Measurements from ENCODE around the gene GRPEL2. TPM values are rescaled to one million over a fixed set of nuclear protein-coding genes. Genes with fewer than 3 reads are reported as not detected.

The GRPEL2 gene
- total and polyA plus RNA-seq, 2 experiments from 2014 or later: 7.6 to 19.6 TPM

DNA sequence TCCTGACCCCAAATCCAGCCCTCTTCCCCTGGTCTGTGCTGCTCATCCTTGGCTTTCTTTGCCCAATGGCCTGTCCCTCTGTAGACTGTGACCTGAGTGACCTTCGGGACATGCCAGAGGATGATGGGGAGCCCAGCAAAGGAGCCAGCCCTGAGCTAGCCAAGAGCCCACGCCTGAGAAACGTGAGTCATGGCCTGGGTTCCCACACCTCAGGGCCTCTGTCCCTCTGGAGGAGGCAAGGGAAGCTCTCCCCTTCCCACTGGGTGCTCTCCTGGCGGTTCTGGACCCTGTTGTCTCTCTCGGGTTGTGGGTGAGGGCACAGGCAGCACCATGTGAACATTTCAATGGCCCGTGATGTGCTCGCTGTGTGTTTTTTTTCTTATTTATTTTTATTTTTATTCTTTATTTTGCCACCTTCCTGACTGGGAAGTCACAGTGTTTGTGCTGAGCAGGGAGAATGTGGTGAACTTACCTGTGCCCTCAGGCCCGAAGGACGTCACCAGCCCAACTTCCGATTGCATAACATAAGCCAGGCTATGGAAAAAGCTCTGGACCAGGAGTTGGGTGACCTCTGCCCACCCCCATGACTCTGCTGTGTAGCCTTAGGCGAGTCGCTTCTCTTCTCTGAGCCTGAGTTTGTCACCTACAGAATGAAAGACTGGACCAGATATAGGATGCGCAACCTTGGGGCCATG lies 44.1 kb upstream of the GRPEL2 start:
- Histone ChIP-seq H3K9me3 (ENCODE audit: low read depth) (no peaks in the 10 kb centered on the region), H4K20me1 (ENCODE audit: insufficient read depth, poor library complexity, severe bottlenecking) (no peaks in the 10 kb centered on the region), H3K27ac (no peak overlapping the region), H3K79me2 (no peaks in the 10 kb centered on the region), H3K4me1 (ENCODE audit: insufficient read depth) (peaks cover 13% of the 10 kb centered on the region), H3K9me2 (replicated peaks; ENCODE audit: insufficient read depth) (no peaks in the 10 kb centered on the region), H3K27me3 (no peaks in the 10 kb centered on the region), H3K4me2 (no peak overlapping the region), H3K36me3 (replicated peaks; ENCODE audit: insufficient read depth, low read depth) (no peaks in the 10 kb centered on the region), H2AFZ (no peak overlapping the region), H3K4me3 (no peak overlapping the region)
- DNase-seq (ENCODE audit: low spot score): no peak
- WGBS (ENCODE audit: low lambda C conversion rate, missing lambda C conversion rate): 90% methylated on average over 13 of the region's 13 CpGs
- TF ChIP-seq EZH2 (IDR thresholded peaks at IDR 0.05; ENCODE audit: borderline replicate concordance) (no peak), EZH2phosphoT487 (IDR thresholded peaks at IDR 0.05; ENCODE audit: low read depth, severe bottlenecking, unreplicated experiment) (no peak)
- TF ChIP-seq, protein P1, sequence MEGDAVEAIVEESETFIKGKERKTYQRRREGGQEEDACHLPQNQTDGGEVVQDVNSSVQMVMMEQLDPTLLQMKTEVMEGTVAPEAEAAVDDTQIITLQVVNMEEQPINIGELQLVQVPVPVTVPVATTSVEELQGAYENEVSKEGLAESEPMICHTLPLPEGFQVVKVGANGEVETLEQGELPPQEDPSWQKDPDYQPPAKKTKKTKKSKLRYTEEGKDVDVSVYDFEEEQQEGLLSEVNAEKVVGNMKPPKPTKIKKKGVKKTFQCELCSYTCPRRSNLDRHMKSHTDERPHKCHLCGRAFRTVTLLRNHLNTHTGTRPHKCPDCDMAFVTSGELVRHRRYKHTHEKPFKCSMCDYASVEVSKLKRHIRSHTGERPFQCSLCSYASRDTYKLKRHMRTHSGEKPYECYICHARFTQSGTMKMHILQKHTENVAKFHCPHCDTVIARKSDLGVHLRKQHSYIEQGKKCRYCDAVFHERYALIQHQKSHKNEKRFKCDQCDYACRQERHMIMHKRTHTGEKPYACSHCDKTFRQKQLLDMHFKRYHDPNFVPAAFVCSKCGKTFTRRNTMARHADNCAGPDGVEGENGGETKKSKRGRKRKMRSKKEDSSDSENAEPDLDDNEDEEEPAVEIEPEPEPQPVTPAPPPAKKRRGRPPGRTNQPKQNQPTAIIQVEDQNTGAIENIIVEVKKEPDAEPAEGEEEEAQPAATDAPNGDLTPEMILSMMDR (IDR thresholded peaks at IDR 0.05; ENCODE audit: poor library complexity): no peak

DNA sequence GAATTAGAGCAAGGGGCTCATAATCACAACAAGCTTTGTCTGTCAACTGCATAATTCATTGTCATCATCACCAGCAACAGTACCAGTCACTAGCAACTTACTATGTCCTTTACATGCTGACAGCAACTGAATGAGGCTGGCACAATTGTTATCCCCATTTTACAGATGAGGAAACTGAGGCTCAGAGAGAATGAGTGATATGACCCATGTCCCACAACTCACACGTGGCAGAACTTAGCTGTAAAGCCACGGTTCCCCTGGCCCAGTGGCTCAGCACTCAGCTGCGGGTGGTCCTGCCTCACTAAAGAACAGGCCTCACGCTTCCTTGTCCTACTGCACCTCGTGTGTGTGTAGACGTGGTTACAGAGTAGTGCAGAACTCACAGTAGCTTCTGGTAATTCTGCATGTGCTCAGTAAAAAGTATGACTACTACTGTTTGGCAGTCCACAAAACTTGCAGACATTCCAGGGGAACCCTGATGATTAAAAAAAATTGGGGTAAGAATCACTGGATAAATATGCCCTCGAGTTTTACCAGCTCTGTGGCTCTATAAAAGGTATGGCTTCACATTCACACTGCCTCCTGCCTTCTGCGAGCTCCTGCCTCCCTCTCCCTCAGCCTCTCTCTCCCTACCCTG lies 43.4 kb upstream of the GRPEL2 start:
- no peaks in the 10 kb centered on the region for H3K36me3 ChIP-seq (replicated peaks; ENCODE audit: insufficient read depth, low read depth)
- DNase-seq (ENCODE audit: low spot score): no peak
- no peak overlapping the region for H2AFZ ChIP-seq
- H3K9me3 ChIP-seq (ENCODE audit: low read depth): no peaks in the 10 kb centered on the region
- H4K20me1 ChIP-seq (ENCODE audit: insufficient read depth, poor library complexity, severe bottlenecking): no peaks in the 10 kb centered on the region
- no peak overlapping the region for H3K4me2 ChIP-seq
- H3K4me1 ChIP-seq (ENCODE audit: insufficient read depth): peaks cover 13% of the 10 kb centered on the region
- no peaks in the 10 kb centered on the region for H3K9me2 ChIP-seq (replicated peaks; ENCODE audit: insufficient read depth)
- no peak overlapping the region for H3K27ac ChIP-seq
- WGBS (ENCODE audit: low lambda C conversion rate, missing lambda C conversion rate): 85% methylated on average over 8 of the region's 8 CpGs
- H3K79me2 ChIP-seq: no peaks in the 10 kb centered on the region
- H3K4me3 ChIP-seq: no peak overlapping the region
- TF ChIP-seq EZH2phosphoT487 (IDR thresholded peaks at IDR 0.05; ENCODE audit: low read depth, severe bottlenecking, unreplicated experiment) (no peak), EZH2 (IDR thresholded peaks at IDR 0.05; ENCODE audit: borderline replicate concordance) (no peak)
- TF ChIP-seq, protein P1 (IDR thresholded peaks at IDR 0.05; ENCODE audit: poor library complexity): no peak
- no peaks in the 10 kb centered on the region for H3K27me3 ChIP-seq

DNA sequence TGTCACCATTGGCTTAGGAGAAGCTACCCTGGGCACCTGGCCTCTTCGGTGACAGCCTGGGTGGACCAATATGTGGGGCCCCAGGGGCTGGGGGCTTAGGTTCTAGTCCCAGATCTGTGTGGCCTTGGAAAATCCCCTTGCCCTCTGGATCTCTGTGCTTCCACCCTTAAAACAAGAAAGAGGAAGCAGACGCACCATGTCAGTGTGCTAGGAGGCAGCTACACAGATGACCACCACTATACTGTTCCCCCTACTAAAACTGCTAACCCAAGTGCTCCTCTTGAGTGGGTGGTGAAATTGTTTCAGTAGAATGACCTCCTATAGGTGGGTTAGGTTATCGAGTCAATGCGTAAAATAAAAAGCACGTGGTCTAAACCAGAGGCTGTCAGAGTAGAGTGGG lies 42.7 kb upstream of the GRPEL2 start:
- no peaks in the 10 kb centered on the region for H3K79me2 ChIP-seq
- no peaks in the 10 kb centered on the region for H3K36me3 ChIP-seq (replicated peaks; ENCODE audit: insufficient read depth, low read depth)
- peaks cover 9% of the 10 kb centered on the region for H3K4me1 ChIP-seq (ENCODE audit: insufficient read depth)
- no peaks in the 10 kb centered on the region for H3K27me3 ChIP-seq
- TF ChIP-seq, protein P1 (IDR thresholded peaks at IDR 0.05; ENCODE audit: poor library complexity): no peak
- TF ChIP-seq EZH2phosphoT487 (IDR thresholded peaks at IDR 0.05; ENCODE audit: low read depth, severe bottlenecking, unreplicated experiment) (no peak), EZH2 (IDR thresholded peaks at IDR 0.05; ENCODE audit: borderline replicate concordance) (no peak)
- H3K9me3 ChIP-seq (ENCODE audit: low read depth): no peaks in the 10 kb centered on the region
- no peak overlapping the region for H2AFZ ChIP-seq
- no peaks in the 10 kb centered on the region for H4K20me1 ChIP-seq (ENCODE audit: insufficient read depth, poor library complexity, severe bottlenecking)
- no peak for DNase-seq (ENCODE audit: low spot score)
- 93% methylated on average over 5 of the region's 5 CpGs for WGBS (ENCODE audit: low lambda C conversion rate, missing lambda C conversion rate)
- H3K4me3 ChIP-seq: no peak overlapping the region
- H3K27ac ChIP-seq: no peak overlapping the region
- H3K4me2 ChIP-seq: no peak overlapping the region
- no peaks in the 10 kb centered on the region for H3K9me2 ChIP-seq (replicated peaks; ENCODE audit: insufficient read depth)

Measured in hepatocyte (in vitro differentiated cells).